Endothelial cell (in vitro differentiated cells): ENCODE results near the gene ATP1A3. TPM values are rescaled to one million over a fixed set of nuclear protein-coding genes. Genes with fewer than 3 reads are reported as not detected.

Source experiments
- DNase-seq: peaks from one replicate; pipeline ENCODE4 v3.0.0; 2021; ENCODE audit warnings: low spot score
- H3K27ac Mint-ChIP-seq: one replicate; pipeline ENCODE4 v1.8.0; 2021; ENCODE audit warnings: mixed read lengths, inconsistent platforms; ENCODE audit not compliant: unreplicated experiment
- H3K27me3 Mint-ChIP-seq: one replicate; pipeline ENCODE4 v1.8.0; 2021; ENCODE audit warnings: mild to moderate bottlenecking, moderate library complexity, mixed read lengths, inconsistent platforms; ENCODE audit not compliant: unreplicated experiment
- H3K36me3 Mint-ChIP-seq: one replicate; pipeline ENCODE4 v1.8.0; 2021; ENCODE audit warnings: mild to moderate bottlenecking, low read depth, mixed read lengths, inconsistent platforms; ENCODE audit not compliant: unreplicated experiment
- H3K4me1 Mint-ChIP-seq: one replicate; pipeline ENCODE4 v1.8.0; 2021; ENCODE audit warnings: mild to moderate bottlenecking, mixed read lengths, inconsistent platforms; ENCODE audit not compliant: unreplicated experiment
- H3K4me3 Mint-ChIP-seq: one replicate; pipeline ENCODE4 v1.8.0; 2021; ENCODE audit warnings: mild to moderate bottlenecking, mixed read lengths, inconsistent platforms; ENCODE audit not compliant: unreplicated experiment
- H3K9me3 Mint-ChIP-seq: one replicate; pipeline ENCODE4 v1.8.0; 2021; ENCODE audit warnings: mixed read lengths, inconsistent platforms; ENCODE audit not compliant: unreplicated experiment
- total RNA-seq: library from RNA; stranded (reverse); fragmentation: NEBNext Ultra II Directional; extraction: Animal tissue kit (Norgen Biotek cat#: 25700); gene quantifications from one replicate; pipeline ENCODE4 v1.2.1, GENCODE V29; 2021; ENCODE audit not compliant: unreplicated experiment
- TF ChIP-seq, protein P1 (sequence below): fragments of 200-600 bp; sonication (generic); IDR thresholded peaks from one replicate; pipeline ENCODE4 v1.5.0; 2021; ENCODE audit warnings: antibody characterized with exemption; ENCODE audit not compliant: unreplicated experiment

Gene ATP1A3
- total RNA-seq, 1 donor from 2014 or later = not detected

GRCh38 chr19:42028304-42029216 is 34.5 kb upstream of the ATP1A3 start:
- Mint-ChIP-seq H3K27ac (peak overlapping the region; percentile 10), H3K27me3 (peaks cover 5% of the 10 kb centered on the region), H3K36me3 (no peaks in the 10 kb centered on the region), H3K4me1 (no peaks in the 10 kb centered on the region), H3K4me3 (peak overlapping the region; percentile 6), H3K9me3 (no peaks in the 10 kb centered on the region)
- DNase-seq = peak; percentile 57
- TF ChIP-seq, protein P1, sequence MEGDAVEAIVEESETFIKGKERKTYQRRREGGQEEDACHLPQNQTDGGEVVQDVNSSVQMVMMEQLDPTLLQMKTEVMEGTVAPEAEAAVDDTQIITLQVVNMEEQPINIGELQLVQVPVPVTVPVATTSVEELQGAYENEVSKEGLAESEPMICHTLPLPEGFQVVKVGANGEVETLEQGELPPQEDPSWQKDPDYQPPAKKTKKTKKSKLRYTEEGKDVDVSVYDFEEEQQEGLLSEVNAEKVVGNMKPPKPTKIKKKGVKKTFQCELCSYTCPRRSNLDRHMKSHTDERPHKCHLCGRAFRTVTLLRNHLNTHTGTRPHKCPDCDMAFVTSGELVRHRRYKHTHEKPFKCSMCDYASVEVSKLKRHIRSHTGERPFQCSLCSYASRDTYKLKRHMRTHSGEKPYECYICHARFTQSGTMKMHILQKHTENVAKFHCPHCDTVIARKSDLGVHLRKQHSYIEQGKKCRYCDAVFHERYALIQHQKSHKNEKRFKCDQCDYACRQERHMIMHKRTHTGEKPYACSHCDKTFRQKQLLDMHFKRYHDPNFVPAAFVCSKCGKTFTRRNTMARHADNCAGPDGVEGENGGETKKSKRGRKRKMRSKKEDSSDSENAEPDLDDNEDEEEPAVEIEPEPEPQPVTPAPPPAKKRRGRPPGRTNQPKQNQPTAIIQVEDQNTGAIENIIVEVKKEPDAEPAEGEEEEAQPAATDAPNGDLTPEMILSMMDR = peak; percentile 89

DNA sequence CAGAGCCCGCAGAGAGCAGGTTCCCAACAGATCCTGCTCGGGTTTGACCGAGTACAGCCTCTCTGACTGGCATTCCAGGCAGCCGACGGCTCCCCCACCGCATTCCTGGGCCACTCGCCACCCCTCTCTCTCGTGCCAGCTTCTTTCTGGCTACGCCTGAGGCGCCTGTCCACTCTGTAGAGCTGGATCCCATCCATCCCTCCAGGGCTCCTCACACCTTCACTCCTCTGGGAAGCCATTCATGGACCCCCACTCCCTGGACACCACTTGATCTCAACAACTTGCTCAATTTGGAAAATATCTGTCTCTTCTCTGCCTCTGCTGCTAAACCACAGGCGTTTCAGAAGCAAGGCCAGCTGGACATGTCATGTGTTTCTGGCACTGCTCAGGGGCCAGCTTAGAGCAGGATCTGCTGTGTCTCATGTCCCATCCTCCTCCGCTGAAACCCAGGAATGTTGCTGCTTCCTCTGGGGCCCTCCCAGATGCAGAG is 30.6 kb upstream of the ATP1A3 start:
- H3K4me1 Mint-ChIP-seq = no peaks in the 10 kb centered on the region
- H3K4me3 Mint-ChIP-seq = no peak overlapping the region
- H3K27me3 Mint-ChIP-seq = peaks cover 9% of the 10 kb centered on the region
- H3K9me3 Mint-ChIP-seq = no peaks in the 10 kb centered on the region
- no peak overlapping the region for H3K27ac Mint-ChIP-seq
- no peak for DNase-seq
- TF ChIP-seq, protein P1 = no peak
- H3K36me3 Mint-ChIP-seq = peaks cover 4% of the 10 kb centered on the region

GRCh38 chr19:42023943-42024260 is 29.9 kb upstream of the ATP1A3 start:
- no peaks in the 10 kb centered on the region for H3K4me1 Mint-ChIP-seq
- peaks cover 9% of the 10 kb centered on the region for H3K27me3 Mint-ChIP-seq
- H3K27ac Mint-ChIP-seq = no peak overlapping the region
- H3K9me3 Mint-ChIP-seq = no peaks in the 10 kb centered on the region
- TF ChIP-seq, protein P1 = peak; percentile 3
- peaks cover 10% of the 10 kb centered on the region for H3K36me3 Mint-ChIP-seq
- H3K4me3 Mint-ChIP-seq = no peak overlapping the region
- no peak for DNase-seq

DNA sequence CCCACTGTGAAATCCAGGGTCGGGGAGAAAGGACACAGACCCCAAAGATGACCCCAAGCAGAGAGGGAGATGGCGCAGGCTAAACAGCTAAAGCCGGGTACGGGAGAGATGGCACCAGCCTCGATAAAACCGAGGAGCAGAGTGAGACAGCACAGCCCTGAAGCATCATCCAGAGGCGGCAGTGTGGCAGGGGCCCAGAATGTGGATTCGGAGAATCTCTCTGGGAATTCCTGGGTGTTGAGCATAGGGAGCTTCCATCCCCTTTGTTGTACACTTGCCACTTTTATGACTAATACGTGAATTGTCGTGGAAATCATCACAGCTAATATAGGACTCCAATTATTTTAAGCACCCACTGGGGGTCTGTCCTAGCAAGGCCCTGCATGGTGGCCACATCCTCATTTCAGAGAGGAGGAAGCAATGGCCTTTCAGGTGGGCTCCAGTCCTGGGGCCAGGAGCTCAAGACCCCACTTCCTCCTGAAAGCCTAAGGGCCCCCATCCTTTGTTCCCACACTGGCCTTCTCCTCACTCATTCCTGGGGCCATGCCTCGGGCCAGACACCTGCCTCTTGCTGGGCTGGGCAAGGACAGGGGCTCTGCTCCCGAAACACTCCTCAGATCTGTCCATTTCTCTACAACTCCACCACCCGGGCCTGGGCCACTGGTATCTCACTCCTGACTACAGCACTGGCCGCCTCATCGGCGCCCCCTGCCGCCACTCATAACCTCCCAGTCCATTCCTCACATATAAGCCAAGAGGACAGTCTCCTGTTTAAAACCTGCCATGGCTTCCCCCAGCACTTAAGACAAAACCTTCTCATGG is 29.3 kb upstream of the ATP1A3 start:
- Mint-ChIP-seq H3K4me3 (no peak overlapping the region), H3K9me3 (no peaks in the 10 kb centered on the region), H3K4me1 (no peaks in the 10 kb centered on the region)

More for the DNA sequence above, 29.3 kb upstream of the ATP1A3 start:
- H3K27me3 Mint-ChIP-seq = peaks cover 9% of the 10 kb centered on the region
- TF ChIP-seq, protein P1 = peak; percentile 51
- peaks cover 11% of the 10 kb centered on the region for H3K36me3 Mint-ChIP-seq
- peak; percentile 55 for DNase-seq
- H3K27ac Mint-ChIP-seq = no peak overlapping the region
